Measurements from ENCODE around the gene SLC39A11. TPM values are rescaled to one million over a fixed set of nuclear protein-coding genes. Genes with fewer than 3 reads are reported as not detected.

Gene SLC39A11
- total RNA-seq, 1 donor from 2014 or later: 13.2 TPM

GRCh38 chr17:73022694-73023093 lies 69.8 kb downstream of the SLC39A11 start:
- no peak for DNase-seq (ENCODE audit: low spot score)
- TF ChIP-seq CTCF (IDR thresholded peaks at IDR 0.05; ENCODE audit: unreplicated experiment): no peak
- Mint-ChIP-seq H3K27me3 (ENCODE audit: unreplicated experiment) (no peaks in the 10 kb centered on the region), H3K36me3 (ENCODE audit: low read depth, unreplicated experiment) (no peaks in the 10 kb centered on the region), H3K4me3 (ENCODE audit: unreplicated experiment) (no peak overlapping the region), H3K4me1 (ENCODE audit: unreplicated experiment) (no peaks in the 10 kb centered on the region), H3K27ac (ENCODE audit: unreplicated experiment) (no peak overlapping the region), H3K9me3 (ENCODE audit: unreplicated experiment) (no peaks in the 10 kb centered on the region)

GRCh38 chr17:73021771-73022170 lies 70.7 kb downstream of the SLC39A11 start:
- DNase-seq (ENCODE audit: low spot score): no peak
- Mint-ChIP-seq H3K4me1 (ENCODE audit: unreplicated experiment) (no peaks in the 10 kb centered on the region), H3K36me3 (ENCODE audit: low read depth, unreplicated experiment) (no peaks in the 10 kb centered on the region), H3K27me3 (ENCODE audit: unreplicated experiment) (no peaks in the 10 kb centered on the region), H3K4me3 (ENCODE audit: unreplicated experiment) (no peak overlapping the region), H3K9me3 (ENCODE audit: unreplicated experiment) (no peaks in the 10 kb centered on the region), H3K27ac (ENCODE audit: unreplicated experiment) (no peak overlapping the region)
- no peak for TF ChIP-seq CTCF (IDR thresholded peaks at IDR 0.05; ENCODE audit: unreplicated experiment)

- no peak for TF ChIP-seq CTCF (IDR thresholded peaks at IDR 0.05; ENCODE audit: unreplicated experiment)
- Mint-ChIP-seq H3K4me3 (ENCODE audit: unreplicated experiment) (no peak overlapping the region), H3K27ac (ENCODE audit: unreplicated experiment) (no peak overlapping the region), H3K27me3 (ENCODE audit: unreplicated experiment) (no peaks in the 10 kb centered on the region), H3K4me1 (ENCODE audit: unreplicated experiment) (no peaks in the 10 kb centered on the region), H3K9me3 (ENCODE audit: unreplicated experiment) (no peaks in the 10 kb centered on the region), H3K36me3 (ENCODE audit: low read depth, unreplicated experiment) (no peaks in the 10 kb centered on the region)
- no peak for DNase-seq (ENCODE audit: low spot score)
Observed at GRCh38 chr17:73020110-73020509, 72.4 kb downstream of the SLC39A11 start.

- Mint-ChIP-seq H3K27me3 (ENCODE audit: unreplicated experiment) (peaks cover under 1% of the 10 kb centered on the region), H3K4me1 (ENCODE audit: unreplicated experiment) (no peaks in the 10 kb centered on the region), H3K36me3 (ENCODE audit: low read depth, unreplicated experiment) (no peaks in the 10 kb centered on the region), H3K27ac (ENCODE audit: unreplicated experiment) (no peak overlapping the region), H3K9me3 (ENCODE audit: unreplicated experiment) (no peaks in the 10 kb centered on the region), H3K4me3 (ENCODE audit: unreplicated experiment) (no peak overlapping the region)
- TF ChIP-seq CTCF (IDR thresholded peaks at IDR 0.05; ENCODE audit: unreplicated experiment): no peak
- no peak for DNase-seq (ENCODE audit: low spot score)
Observed at GRCh38 chr17:73018599-73018998, 73.9 kb downstream of the SLC39A11 start.

- H3K4me3 Mint-ChIP-seq (ENCODE audit: unreplicated experiment): no peak overlapping the region
- no peaks in the 10 kb centered on the region for H3K36me3 Mint-ChIP-seq (ENCODE audit: low read depth, unreplicated experiment)
- H3K9me3 Mint-ChIP-seq (ENCODE audit: unreplicated experiment): no peaks in the 10 kb centered on the region
- H3K4me1 Mint-ChIP-seq (ENCODE audit: unreplicated experiment): no peaks in the 10 kb centered on the region
- H3K27me3 Mint-ChIP-seq (ENCODE audit: unreplicated experiment): peaks cover 2% of the 10 kb centered on the region
- no peak overlapping the region for H3K27ac Mint-ChIP-seq (ENCODE audit: unreplicated experiment)
- DNase-seq (ENCODE audit: low spot score): no peak
- no peak for TF ChIP-seq CTCF (IDR thresholded peaks at IDR 0.05; ENCODE audit: unreplicated experiment)
Observed at GRCh38 chr17:73017658-73018057, 74.8 kb downstream of the SLC39A11 start.
